Natural killer cell (primary cell): ENCODE results near the gene FAM216A. TPM values are rescaled to one million over a fixed set of nuclear protein-coding genes. Genes with fewer than 3 reads are reported as not detected.
"Not testable (repeated sequence)": the region's sequence is repeated elsewhere in the genome, so short reads cannot be mapped to it uniquely, and the experiment has no call there.

ENCODE experiments used
- ATAC-seq, 3 donors: fragments of 150-1000 bp in 2 of 3; fragments of 200-7000 bp in 1 of 3; cut with Tn5 transposase; 1 replicate in 1 of 3; 2 replicates in 2 of 3; pipeline ENCODE4 v1.10.0; 2021; ENCODE audit warnings: mild to moderate bottlenecking in 2 of 3, moderate library complexity in 2 of 3
- DNase-seq, 2 donors: peaks; one replicate each; pipeline versions ENCODE4 v3.0.0 to v3.0.0-alpha.2; 2013 to 2021; ENCODE audit warnings: mixed read lengths in 1 of 2
- H3K27ac ChIP-seq: one replicate; pipeline ENCODE4 v1.5.1; 2013; ENCODE audit warnings: mild to moderate bottlenecking, low read length
- H3K27me3 ChIP-seq: one replicate; pipeline ENCODE4 v1.6.1; 2013; ENCODE audit warnings: low read length; ENCODE audit not compliant: control insufficient read depth, insufficient read depth
- H3K36me3 ChIP-seq: one replicate; pipeline ENCODE4 v1.6.1; 2013; ENCODE audit warnings: low read length; ENCODE audit not compliant: control insufficient read depth, insufficient read depth
- H3K4me1 ChIP-seq: one replicate; pipeline ENCODE4 v1.6.1; 2013; ENCODE audit warnings: low read length; ENCODE audit not compliant: control insufficient read depth, insufficient read depth
- H3K4me3 ChIP-seq: one replicate; pipeline ENCODE4 v1.5.1; 2013; ENCODE audit warnings: low read length
- H3K9me3 ChIP-seq: one replicate; pipeline ENCODE4 v1.6.1; 2013; ENCODE audit warnings: low read length; ENCODE audit not compliant: control insufficient read depth, insufficient read depth
- H3K27ac Mint-ChIP-seq, 2 donors: one replicate each; pipeline ENCODE4 v1.8.0; 2022; ENCODE audit warnings: mild to moderate bottlenecking in 2 of 2, mixed read lengths in 2 of 2, moderate library complexity in 1 of 2
- H3K27me3 Mint-ChIP-seq, 2 donors: one replicate each; pipeline ENCODE4 v1.8.0; 2022; ENCODE audit warnings: low read depth in 2 of 2, mixed read lengths in 2 of 2
- H3K36me3 Mint-ChIP-seq: one replicate; pipeline ENCODE4 v1.8.0; 2022; ENCODE audit warnings: mixed read lengths
- H3K4me1 Mint-ChIP-seq, 2 donors: one replicate each; pipeline ENCODE4 v1.8.0; 2022; ENCODE audit warnings: mixed read lengths in 2 of 2
- H3K4me3 Mint-ChIP-seq: one replicate; pipeline ENCODE4 v1.8.0; 2022; ENCODE audit warnings: mild to moderate bottlenecking, moderate library complexity, mixed read lengths
- H3K9me3 Mint-ChIP-seq, 2 donors: one replicate each; pipeline ENCODE4 v1.8.0; 2022; ENCODE audit warnings: mixed read lengths in 2 of 2
- CTCF ChIP-seq: fragments of 200-600 bp; IDR thresholded peaks from one replicate; pipeline ENCODE4 v1.8.0; 2022; ENCODE audit warnings: antibody characterized with exemption
- WGBS: methylation state at CpG from one replicate; pipeline ENCODE4 v1.1.7; 2013; ENCODE audit warnings: missing lambda C conversion rate; ENCODE audit not compliant: insufficient coverage; 5-methylcytosine and 5-hydroxymethylcytosine counted together
- intact Hi-C: fragments of 100-400 bp; cut with micrococcal nuclease; formaldehyde crosslinking; loops from one replicate; pipeline ENCODE4 v1.14.2; 2022
- total RNA-seq, 4 donors: library from RNA; stranded (reverse); fragments of 120-200 nt in 1 of 4; gene quantifications; one replicate each; pipeline versions ENCODE4 v1.2.3 to v1.2.4, GENCODE V29; 2013 to 2022

The FAM216A gene
- total RNA-seq, 3 donors from 2014 or later (not counting 1 experiment from before 2014, with no cell fraction given): 3.1 to 4.7 (median 3.8) TPM

GRCh38 chr12:110424237-110424636 lies 44.4 kb upstream of the FAM216A start:
- Histone ChIP-seq H3K4me3 (no peak overlapping the region), H3K36me3 (no peaks in the 10 kb centered on the region), H3K4me1 (no peaks in the 10 kb centered on the region), H3K27me3 (no peaks in the 10 kb centered on the region), H3K27ac (no peak overlapping the region), H3K9me3 (no peaks in the 10 kb centered on the region)
- ATAC-seq (no peak), DNase-seq (no peak)
- TF ChIP-seq CTCF: no peak
- no peak overlapping the region for H3K4me3 Mint-ChIP-seq
- intact Hi-C loops: no loop called here
- no peaks in the 10 kb centered on the region for H3K36me3 Mint-ChIP-seq
- H3K27ac Mint-ChIP-seq: no peak overlapping the region
- 78% methylated on average over 3 of the region's 3 CpGs for WGBS
- H3K27me3 Mint-ChIP-seq: peaks cover 0 to 5% of the 10 kb centered on the region in 2 donors
- no peaks in the 10 kb centered on the region for H3K4me1 Mint-ChIP-seq
- no peaks in the 10 kb centered on the region for H3K9me3 Mint-ChIP-seq

- no peak overlapping the region for H3K27ac ChIP-seq
- Mint-ChIP-seq H3K27ac (no peak overlapping the region), H3K27me3 (peaks cover 0 to 3% of the 10 kb centered on the region in 2 donors), H3K9me3 (no peaks in the 10 kb centered on the region), H3K4me1 (peaks cover 0 to 2% of the 10 kb centered on the region in 2 donors), H3K4me3 (no peak overlapping the region), H3K36me3 (no peaks in the 10 kb centered on the region)
- TF ChIP-seq CTCF: no peak
- H3K27me3 ChIP-seq: no peaks in the 10 kb centered on the region
- DNase-seq: no peak
- 17% methylated on average over 1 of the region's 3 CpGs for WGBS
- no peak overlapping the region for H3K4me3 ChIP-seq
- intact Hi-C loops: no loop called here
- H3K4me1 ChIP-seq: peaks cover 5% of the 10 kb centered on the region
- H3K9me3 ChIP-seq: no peaks in the 10 kb centered on the region
- no peak for ATAC-seq
- no peaks in the 10 kb centered on the region for H3K36me3 ChIP-seq
Observed at GRCh38 chr12:110426406-110426805, 42.2 kb upstream of the FAM216A start.

DNA sequence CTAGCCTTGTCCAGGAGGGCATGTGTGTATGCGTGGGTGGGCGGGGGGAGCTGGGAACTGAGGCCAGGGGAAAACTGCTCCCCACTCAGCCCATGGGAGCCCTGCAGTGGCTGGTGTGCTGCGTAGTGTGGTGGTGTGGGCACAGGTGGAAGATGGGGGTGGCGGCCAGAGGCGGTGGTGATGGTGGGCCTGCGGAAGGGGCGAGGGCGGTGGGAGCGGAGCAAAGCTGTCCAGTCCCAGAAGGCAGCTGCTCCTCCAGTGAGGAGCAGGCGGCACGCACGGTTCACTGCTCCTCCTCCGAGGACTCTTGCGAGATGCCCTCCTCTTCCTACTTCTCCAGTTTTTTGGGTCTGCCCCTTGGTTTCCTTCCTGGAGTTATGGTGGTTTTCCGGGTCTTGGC lies 39.0 kb upstream of the FAM216A start:
- not testable (repeated sequence) for H3K4me3 ChIP-seq, H3K36me3 ChIP-seq, H3K27ac ChIP-seq, H3K27me3 ChIP-seq, H3K36me3 Mint-ChIP-seq, H3K27me3 Mint-ChIP-seq, H3K4me1 ChIP-seq, ATAC-seq, H3K9me3 Mint-ChIP-seq, H3K9me3 ChIP-seq, H3K4me1 Mint-ChIP-seq, DNase-seq, H3K4me3 Mint-ChIP-seq
- intact Hi-C loops: loop anchor here (2.0 kb wide), 1 partner anchor 27 kb away; the partner anchor contains the start of gene ANAPC7
- H3K27ac Mint-ChIP-seq: peak overlapping the region in 1 of 2 donors; percentile 27
- WGBS: 94% methylated on average over 15 of the region's 15 CpGs

DNA sequence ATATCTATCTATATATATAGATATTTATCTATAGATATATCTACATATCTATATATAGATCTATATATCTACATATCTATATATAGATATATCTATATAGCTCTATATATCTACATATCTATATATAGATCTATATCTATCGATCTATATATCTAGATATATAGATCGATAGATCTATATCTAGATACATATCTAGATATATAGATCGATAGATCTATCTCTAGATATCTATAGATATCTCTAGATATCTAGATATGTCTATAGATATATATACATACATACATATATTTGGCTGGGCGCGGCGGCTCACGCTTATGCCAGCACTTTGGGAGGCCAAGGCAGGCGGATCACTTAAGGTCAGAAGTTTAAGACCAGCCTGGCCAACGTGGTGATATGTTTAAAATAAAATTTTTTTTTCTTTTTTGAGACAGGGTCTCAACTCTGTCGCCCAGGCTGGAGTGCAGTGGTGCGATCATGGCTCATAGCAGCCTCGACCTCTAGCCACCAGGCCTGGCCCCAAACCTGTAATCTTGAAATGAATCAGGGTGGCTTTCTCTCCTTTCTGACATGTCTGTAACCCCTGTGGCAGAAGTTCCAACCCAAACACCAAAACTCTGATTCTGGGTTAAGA lies 36.6 kb upstream of the FAM216A start:
- H3K9me3 Mint-ChIP-seq: no peaks in the 10 kb centered on the region
- H3K9me3 ChIP-seq: no peaks in the 10 kb centered on the region
- intact Hi-C loops: loop anchor here (1.0 to 2.0 kb wide), 3 partner anchors 29 to 332 kb away; partner anchors contain the start of gene ANAPC7
- H3K36me3 Mint-ChIP-seq: peaks cover 20% of the 10 kb centered on the region
- WGBS: 78% methylated on average over 7 of the region's 12 CpGs
- peak overlapping the region; percentile 95 to 98 for H3K27ac Mint-ChIP-seq
- no peak for TF ChIP-seq CTCF
- peaks cover 21% of the 10 kb centered on the region for H3K36me3 ChIP-seq
- H3K27me3 Mint-ChIP-seq: no peaks in the 10 kb centered on the region
- no peak for ATAC-seq
- H3K4me3 ChIP-seq: peak overlapping the region; percentile 45
- H3K4me1 Mint-ChIP-seq: peaks cover 0 to 5% of the 10 kb centered on the region in 2 donors
- no peak overlapping the region for H3K27ac ChIP-seq
- H3K4me1 ChIP-seq: peaks cover 5% of the 10 kb centered on the region
- no peak for DNase-seq
- no peaks in the 10 kb centered on the region for H3K27me3 ChIP-seq
- no peak overlapping the region for H3K4me3 Mint-ChIP-seq
